Brain pericyte (primary cell): ENCODE measurements around the gene VIPR2.
"Not testable (repeated sequence)": the region's sequence is repeated elsewhere in the genome, so short reads cannot be mapped to it uniquely, and the experiment has no call there.

Source experiments
- DNase-seq: peaks from one replicate; pipeline ENCODE4 v3.0.0-alpha.2; 2012; ENCODE audit warnings: low read depth, low spot score

Gene VIPR2

GRCh38 chr7:159140170-159140910 is 4.3 kb downstream of the VIPR2 start:
- no peak for DNase-seq

GRCh38 chr7:159139639-159140038 is 5.0 kb downstream of the VIPR2 start:
- DNase-seq, result no peak

- DNase-seq, result no peak
These were observed 5.5 kb downstream of the VIPR2 start for GRCh38 chr7:159139202-159139601.

GRCh38 chr7:159138508-159138907 is 6.2 kb downstream of the VIPR2 start:
- no peak for DNase-seq

GRCh38 chr7:159137906-159138305 is 6.8 kb downstream of the VIPR2 start:
- no peak for DNase-seq

- no peak for DNase-seq
These were observed 7.8 kb downstream of the VIPR2 start for GRCh38 chr7:159136846-159137245.

- DNase-seq, result no peak
These were observed 8.2 kb downstream of the VIPR2 start for GRCh38 chr7:159136442-159136841.

GRCh38 chr7:159136013-159136412 is 8.7 kb downstream of the VIPR2 start:
- DNase-seq, result no peak

- DNase-seq, result not testable (repeated sequence)
These were observed 11.8 kb downstream of the VIPR2 start for GRCh38 chr7:159132670-159133443.

- no peak for DNase-seq
These were observed 13.8 kb downstream of the VIPR2 start for GRCh38 chr7:159130820-159131219.

- DNase-seq, result no peak
These were observed 14.4 kb downstream of the VIPR2 start for GRCh38 chr7:159130199-159130775.

- no peak for DNase-seq
These were observed 15.9 kb downstream of the VIPR2 start for GRCh38 chr7:159128767-159129166.

GRCh38 chr7:159127691-159128642 is 16.7 kb downstream of the VIPR2 start:
- no peak for DNase-seq

GRCh38 chr7:159126311-159127260 is 18.1 kb downstream of the VIPR2 start:
- no peak for DNase-seq

GRCh38 chr7:159125955-159126270 is 18.8 kb downstream of the VIPR2 start:
- no peak for DNase-seq

- no peak for DNase-seq
These were observed 19.3 kb downstream of the VIPR2 start for GRCh38 chr7:159125104-159125954.

GRCh38 chr7:159123793-159124192 is 20.9 kb downstream of the VIPR2 start:
- not testable (repeated sequence) for DNase-seq

GRCh38 chr7:159123294-159123693 is 21.4 kb downstream of the VIPR2 start:
- DNase-seq, result not testable (repeated sequence)

- DNase-seq, result no peak
These were observed 22.4 kb downstream of the VIPR2 start for GRCh38 chr7:159122276-159122675.

- DNase-seq, result no peak
These were observed 23.2 kb downstream of the VIPR2 start for GRCh38 chr7:159121476-159121875.
